Peyer's patch (tissue), 4 donors: ENCODE data around the gene KIF26B.

Experiments
- CTCF ChIP-seq, 6 experiments: fragments of 450-650 bp in 4 of 6; fragments of 200-600 bp in 2 of 6; sonication (generic) in 1 of 6; IDR thresholded peaks; one replicate each; pipeline ENCODE4 v1.5.1; 2017 to 2019; ENCODE audit warnings: antibody characterized with exemption in 6 of 6, mild to moderate bottlenecking in 3 of 6, moderate library complexity in 1 of 6
- POLR2A ChIP-seq, 2 donors: fragments of 450-650 bp; IDR thresholded peaks; one replicate each; pipeline ENCODE4 v1.5.1; 2017; ENCODE audit warnings: antibody characterized with exemption in 2 of 2, mild to moderate bottlenecking in 2 of 2, moderate library complexity in 2 of 2

- TF ChIP-seq CTCF (IDR thresholded peaks at IDR 0.05) = no peak
- no peak for TF ChIP-seq POLR2A (IDR thresholded peaks at IDR 0.05)
These were observed 437.3 kb downstream of the KIF26B start for GRCh38 chr1:245592189-245592460.
